ENCODE measurements around the gene SETD2.
A peak's percentile ranks its signal among the peaks of the same experiment; 100 is the strongest.
"Not testable (repeated sequence)": the region's sequence is repeated elsewhere in the genome, so short reads cannot be mapped to it uniquely, and the experiment has no call there.

Gene SETD2

DNA sequence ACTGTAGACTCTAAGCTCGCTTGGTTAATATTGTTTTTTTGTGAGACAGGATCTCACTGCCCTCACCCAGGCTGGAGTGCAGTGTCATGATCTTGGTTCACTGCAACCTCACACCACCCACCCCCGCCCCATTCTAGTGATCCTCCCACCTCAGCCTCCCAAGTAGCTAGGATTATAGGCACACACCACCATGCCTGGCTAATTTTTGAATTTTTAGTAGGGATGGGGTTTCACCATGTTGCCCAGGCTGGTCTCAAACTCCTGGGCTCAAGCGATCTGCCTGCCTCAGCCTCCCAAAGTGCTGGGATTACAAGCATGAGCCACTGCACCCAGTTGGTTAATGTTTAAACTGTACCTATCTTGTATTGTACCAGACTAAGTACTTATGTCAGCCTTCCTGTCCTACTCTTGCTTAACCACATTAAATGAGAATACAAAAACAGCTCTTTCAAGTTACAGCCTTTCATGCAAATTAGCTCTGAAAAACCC, 22.9 kb downstream of the SETD2 start:
- H3K27me3 Mint-ChIP-seq; H3K9me3 Mint-ChIP-seq; DNase-seq; H3K36me3 Mint-ChIP-seq (ENCODE audit: insufficient read depth): not testable (repeated sequence)
- Mint-ChIP-seq H3K4me1 (ENCODE audit: low read depth in 2 of 2) (peaks cover 20 to 49% of the 10 kb centered on the region in 2 donors), H3K4me3 (peak overlapping the region in 1 of 2 donors; percentile 64), H3K27ac (peak overlapping the region; percentile 59 to 92)
- ATAC-seq (replicated peaks): peak; percentile 88

DNA sequence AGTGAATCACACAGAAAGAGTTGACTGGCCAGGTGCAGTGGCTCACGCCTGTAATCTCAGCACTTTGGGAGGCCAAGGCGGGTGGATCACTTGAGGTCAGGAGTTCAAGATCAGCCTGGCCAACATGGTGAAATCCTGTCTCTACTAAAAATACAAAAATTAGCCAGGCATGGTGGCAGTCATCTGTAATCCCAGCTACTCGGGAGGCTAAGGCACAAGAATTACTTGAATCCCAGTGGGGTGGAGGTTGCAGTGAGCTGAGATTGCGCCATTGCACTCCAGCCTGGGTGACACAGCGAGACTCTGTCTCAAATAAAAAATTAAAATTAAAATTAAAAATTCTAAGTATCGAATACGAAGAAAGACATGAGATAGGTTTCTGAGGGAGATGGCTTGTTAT, 23.4 kb downstream of the SETD2 start:
- Mint-ChIP-seq H3K27ac (peak overlapping the region in 1 of 2 donors; percentile 40), H3K4me1 (ENCODE audit: low read depth in 2 of 2) (peaks cover 23 to 49% of the 10 kb centered on the region in 2 donors)
- ATAC-seq (replicated peaks); H3K27me3 Mint-ChIP-seq; DNase-seq; H3K9me3 Mint-ChIP-seq; H3K36me3 Mint-ChIP-seq (ENCODE audit: insufficient read depth); H3K4me3 Mint-ChIP-seq: not testable (repeated sequence)

- Mint-ChIP-seq H3K27ac (peak overlapping the region in 1 of 2 donors; percentile 42), H3K4me3 (no peak overlapping the region), H3K4me1 (ENCODE audit: low read depth in 2 of 2) (peaks cover 37 to 65% of the 10 kb centered on the region in 2 donors), H3K9me3 (no peaks in the 10 kb centered on the region), H3K36me3 (ENCODE audit: insufficient read depth) (peaks cover 11% of the 10 kb centered on the region), H3K27me3 (no peaks in the 10 kb centered on the region)
- DNase-seq: no peak
- ATAC-seq (replicated peaks): no peak
Observed at GRCh38 chr3:47134311-47134710, 29.6 kb downstream of the SETD2 start.

DNA sequence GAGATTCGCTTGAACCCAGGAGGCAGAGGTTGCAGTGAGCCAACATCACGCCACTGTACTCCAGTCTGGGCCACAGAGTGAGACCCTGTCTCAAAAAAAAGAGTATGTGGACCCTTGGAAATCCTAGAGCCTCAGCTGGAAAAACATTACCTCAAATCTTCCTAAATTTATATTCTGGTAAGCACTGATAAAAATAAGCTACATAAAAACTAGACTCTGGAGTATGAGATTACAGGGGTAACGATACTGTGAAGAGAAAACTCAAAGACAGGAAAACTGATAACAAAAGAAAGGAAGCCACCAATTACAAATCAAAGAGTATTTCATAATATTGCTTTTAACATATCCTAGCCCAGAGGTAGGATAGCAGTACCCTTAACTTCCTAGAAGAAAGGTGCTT, 30.3 kb downstream of the SETD2 start:
- Mint-ChIP-seq H3K36me3 (ENCODE audit: insufficient read depth) (peaks cover 13% of the 10 kb centered on the region), H3K4me1 (ENCODE audit: low read depth in 2 of 2) (peaks cover 32 to 64% of the 10 kb centered on the region in 2 donors), H3K9me3 (no peaks in the 10 kb centered on the region), H3K27ac (peak overlapping the region in 1 of 2 donors; percentile 42), H3K27me3 (no peaks in the 10 kb centered on the region), H3K4me3 (no peak overlapping the region)
- ATAC-seq (replicated peaks): no peak
- DNase-seq: no peak

GRCh38 chr3:47130557-47130956, 33.4 kb downstream of the SETD2 start:
- ATAC-seq (replicated peaks) (no peak), DNase-seq (no peak)
- H3K27me3 Mint-ChIP-seq: no peaks in the 10 kb centered on the region
- H3K9me3 Mint-ChIP-seq: no peaks in the 10 kb centered on the region
- H3K36me3 Mint-ChIP-seq (ENCODE audit: insufficient read depth): peaks cover 22% of the 10 kb centered on the region
- H3K27ac Mint-ChIP-seq: peak overlapping the region; percentile 7 to 11
- H3K4me3 Mint-ChIP-seq: peak overlapping the region in 1 of 2 donors; percentile 3
- peaks cover 33 to 65% of the 10 kb centered on the region in 2 donors for H3K4me1 Mint-ChIP-seq (ENCODE audit: low read depth in 2 of 2)

GRCh38 chr3:47128137-47128536, 35.8 kb downstream of the SETD2 start:
- no peak for DNase-seq

GRCh38 chr3:47123857-47124256, 40.1 kb downstream of the SETD2 start:
- H3K27me3 Mint-ChIP-seq: no peaks in the 10 kb centered on the region
- no peaks in the 10 kb centered on the region for H3K9me3 Mint-ChIP-seq
- DNase-seq: no peak
- peaks cover 48% of the 10 kb centered on the region for H3K36me3 Mint-ChIP-seq (ENCODE audit: insufficient read depth)
- H3K4me3 Mint-ChIP-seq: no peak overlapping the region
- peaks cover 20 to 37% of the 10 kb centered on the region in 2 donors for H3K4me1 Mint-ChIP-seq (ENCODE audit: low read depth in 2 of 2)
- no peak for ATAC-seq (replicated peaks)
- peak overlapping the region in 1 of 2 donors; percentile 13 for H3K27ac Mint-ChIP-seq

More at GRCh38 chr3:47128137-47128536, 35.8 kb downstream of the SETD2 start:
- Mint-ChIP-seq H3K36me3 (ENCODE audit: insufficient read depth) (peaks cover 33% of the 10 kb centered on the region), H3K4me3 (no peak overlapping the region), H3K27me3 (no peaks in the 10 kb centered on the region), H3K4me1 (ENCODE audit: low read depth in 2 of 2) (peaks cover 30 to 44% of the 10 kb centered on the region in 2 donors), H3K27ac (no peak overlapping the region), H3K9me3 (no peaks in the 10 kb centered on the region)
- no peak for ATAC-seq (replicated peaks)

DNA sequence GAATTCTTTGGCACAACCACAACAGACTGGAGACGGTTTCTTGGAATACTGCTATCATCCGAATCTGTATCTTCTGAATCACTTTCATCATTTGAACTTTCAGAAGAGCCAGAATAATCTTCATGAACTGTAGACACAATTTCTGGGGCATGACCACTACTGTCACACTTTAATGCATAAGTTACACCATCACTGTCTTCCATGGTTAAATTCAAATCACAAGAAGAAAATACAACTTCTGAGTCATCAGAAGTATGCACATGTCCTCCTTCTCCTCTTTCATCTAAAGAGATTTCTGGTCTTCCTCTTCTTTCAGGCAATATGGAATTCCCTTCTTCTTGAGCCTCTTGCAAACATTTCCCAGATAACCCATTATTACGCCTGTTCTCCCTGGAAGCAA, 42.5 kb downstream of the SETD2 start:
- ATAC-seq (replicated peaks): no peak
- peaks cover 15 to 26% of the 10 kb centered on the region in 2 donors for H3K4me1 Mint-ChIP-seq (ENCODE audit: low read depth in 2 of 2)
- peak overlapping the region; percentile 44 to 65 for H3K27ac Mint-ChIP-seq
- peaks cover 62% of the 10 kb centered on the region for H3K36me3 Mint-ChIP-seq (ENCODE audit: insufficient read depth)
- no peak overlapping the region for H3K4me3 Mint-ChIP-seq
- DNase-seq: no peak
- no peaks in the 10 kb centered on the region for H3K9me3 Mint-ChIP-seq
- H3K27me3 Mint-ChIP-seq: no peaks in the 10 kb centered on the region

DNA sequence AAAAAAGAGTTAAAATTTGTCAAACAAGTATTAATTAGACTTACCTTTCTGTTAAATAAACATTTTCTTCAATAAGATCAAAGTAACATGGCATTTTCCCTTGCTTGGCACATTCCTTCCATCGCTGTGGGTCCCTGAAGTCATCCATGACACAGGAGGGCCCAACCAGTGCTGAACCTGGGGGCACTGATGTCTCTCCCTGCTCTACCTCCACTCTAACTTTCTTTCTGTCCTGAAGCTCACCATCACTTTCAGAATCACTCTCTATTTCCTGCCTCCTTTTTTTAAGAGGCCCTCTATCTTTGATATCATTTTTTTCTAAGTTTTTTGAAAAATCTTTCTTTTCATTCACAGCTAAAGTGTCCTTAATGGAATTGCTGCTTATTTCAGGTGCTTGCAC, 43.8 kb downstream of the SETD2 start:
- H3K4me1 Mint-ChIP-seq (ENCODE audit: low read depth in 2 of 2): peaks cover 13 to 26% of the 10 kb centered on the region in 2 donors
- H3K36me3 Mint-ChIP-seq (ENCODE audit: insufficient read depth): peaks cover 64% of the 10 kb centered on the region
- ATAC-seq (replicated peaks): no peak
- H3K27ac Mint-ChIP-seq: peak overlapping the region; percentile 59 to 71
- H3K27me3 Mint-ChIP-seq: no peaks in the 10 kb centered on the region
- no peak overlapping the region for H3K4me3 Mint-ChIP-seq
- DNase-seq: no peak
- H3K9me3 Mint-ChIP-seq: no peaks in the 10 kb centered on the region

- H3K9me3 Mint-ChIP-seq; DNase-seq; ATAC-seq (replicated peaks); H3K4me3 Mint-ChIP-seq; H3K27me3 Mint-ChIP-seq: not testable (repeated sequence)
- Mint-ChIP-seq H3K36me3 (ENCODE audit: insufficient read depth) (peaks cover 72% of the 10 kb centered on the region), H3K27ac (peak overlapping the region; percentile 11 to 59), H3K4me1 (ENCODE audit: low read depth in 2 of 2) (peaks cover 13 to 26% of the 10 kb centered on the region in 2 donors)
Observed at GRCh38 chr3:47119387-47119786, 44.5 kb downstream of the SETD2 start.

- Mint-ChIP-seq H3K27ac (peak overlapping the region; percentile 23 to 25), H3K27me3 (no peaks in the 10 kb centered on the region), H3K36me3 (ENCODE audit: insufficient read depth) (peaks cover 73% of the 10 kb centered on the region), H3K4me3 (no peak overlapping the region), H3K4me1 (ENCODE audit: low read depth in 2 of 2) (peaks cover 11 to 26% of the 10 kb centered on the region in 2 donors), H3K9me3 (no peaks in the 10 kb centered on the region)
- DNase-seq (no peak), ATAC-seq (replicated peaks) (no peak)
Observed at GRCh38 chr3:47117807-47118364, 46.0 kb downstream of the SETD2 start.

DNA sequence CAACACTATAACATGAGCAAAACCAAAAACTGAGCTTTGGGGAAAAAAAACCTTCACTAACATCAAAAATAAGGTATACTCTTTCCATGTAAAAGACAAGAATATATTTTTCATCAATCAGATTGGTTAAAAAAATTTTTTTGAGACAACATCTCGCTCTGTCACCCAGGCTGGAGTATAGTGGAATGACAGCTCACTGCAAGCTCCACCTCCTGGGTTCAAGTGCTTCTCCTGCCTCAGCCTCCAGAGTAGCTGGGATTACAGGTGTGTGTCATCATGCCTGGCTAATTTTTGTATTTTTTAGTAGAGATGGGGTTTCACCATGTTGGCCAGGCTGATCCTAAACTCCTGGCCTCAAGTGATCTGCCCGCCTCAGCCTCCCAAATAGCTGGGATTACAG, 48.4 kb downstream of the SETD2 start:
- peaks cover 84% of the 10 kb centered on the region for H3K36me3 Mint-ChIP-seq (ENCODE audit: insufficient read depth)

DNA sequence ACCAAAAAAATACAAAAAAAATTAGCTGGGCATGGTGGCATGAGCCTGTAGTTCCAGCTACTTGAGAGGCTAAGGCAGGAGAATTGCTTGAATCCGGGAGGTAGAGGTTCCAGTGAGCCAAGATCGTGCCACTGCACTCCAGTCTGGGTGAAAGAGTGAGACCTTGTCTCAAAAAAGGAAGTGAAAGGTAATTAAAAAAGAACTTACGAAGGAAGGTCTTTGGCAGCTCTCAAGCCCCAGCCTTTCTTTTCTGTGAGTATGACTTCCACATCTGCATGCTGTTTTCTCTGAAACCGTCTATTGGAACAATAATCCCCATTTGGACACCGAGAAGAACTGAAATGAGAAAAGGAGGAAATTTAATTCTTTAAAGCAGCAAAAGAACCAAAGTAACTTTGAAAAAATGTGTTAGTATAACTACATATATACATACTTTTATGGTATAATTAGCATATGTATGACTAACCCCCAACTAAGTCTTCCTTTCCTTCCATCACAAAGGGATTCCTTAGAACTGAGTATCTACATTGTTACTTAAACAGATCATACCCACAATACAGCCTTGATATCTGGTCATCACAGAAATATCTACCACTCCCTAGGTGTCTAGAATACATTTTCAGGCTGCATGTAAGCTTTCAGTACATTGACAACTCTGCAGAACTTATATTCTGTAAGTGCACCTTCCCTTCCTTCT, 50.1 kb downstream of the SETD2 start:
- ATAC-seq (replicated peaks) (no peak), DNase-seq (no peak)
- Mint-ChIP-seq H3K27ac (no peak overlapping the region), H3K4me1 (ENCODE audit: low read depth in 2 of 2) (peaks cover 3 to 9% of the 10 kb centered on the region in 2 donors), H3K4me3 (no peak overlapping the region), H3K9me3 (no peaks in the 10 kb centered on the region), H3K36me3 (ENCODE audit: insufficient read depth) (peaks cover 88% of the 10 kb centered on the region), H3K27me3 (no peaks in the 10 kb centered on the region)

More for the DNA sequence above, 48.4 kb downstream of the SETD2 start:
- H3K4me3 Mint-ChIP-seq; DNase-seq; ATAC-seq (replicated peaks); H3K27ac Mint-ChIP-seq; H3K27me3 Mint-ChIP-seq; H3K9me3 Mint-ChIP-seq: not testable (repeated sequence)
- peaks cover 10 to 14% of the 10 kb centered on the region in 2 donors for H3K4me1 Mint-ChIP-seq (ENCODE audit: low read depth in 2 of 2)

- H3K27me3 Mint-ChIP-seq: no peaks in the 10 kb centered on the region
- peaks cover 2 to 7% of the 10 kb centered on the region in 2 donors for H3K4me1 Mint-ChIP-seq (ENCODE audit: low read depth in 2 of 2)
- DNase-seq (no peak), ATAC-seq (replicated peaks) (no peak)
- no peak overlapping the region for H3K27ac Mint-ChIP-seq
- no peak overlapping the region for H3K4me3 Mint-ChIP-seq
- peaks cover 87% of the 10 kb centered on the region for H3K36me3 Mint-ChIP-seq (ENCODE audit: insufficient read depth)
- H3K9me3 Mint-ChIP-seq: no peaks in the 10 kb centered on the region
Observed at GRCh38 chr3:47112997-47113396, 50.9 kb downstream of the SETD2 start.

Data from effector memory CD8-positive, alpha-beta T cell (primary cell).